A549 (cell line): ENCODE measurements around the gene NRN1L.

Experiments used
- CEBPB ChIP-seq, 2 experiments: fragments of >200 bp in 1 of 2; sonication (Bioruptor Twin) in 1 of 2; formaldehyde crosslinking in 1 of 2; IDR thresholded peaks; 2 replicates each; pipeline ENCODE4 v1.6.1; 2012 to 2016
- CHD2 ChIP-seq: fragments of 150-350 bp; IDR thresholded peaks from 2 replicates; pipeline ENCODE4 v1.6.1; 2014; ENCODE audit warnings: low read length; ENCODE audit not compliant: partially characterized antibody
- HDAC2 ChIP-seq: fragments of 200-600 bp; sonication (generic); IDR thresholded peaks from 2 replicates; pipeline ENCODE4 v1.6.1; 2016
- TF ChIP-seq, protein P1 (sequence below): fragments of >200 bp; sonication (Bioruptor Twin); formaldehyde crosslinking; IDR thresholded peaks from 3 replicates; pipeline ENCODE4 v1.5.1; 2016

DNA sequence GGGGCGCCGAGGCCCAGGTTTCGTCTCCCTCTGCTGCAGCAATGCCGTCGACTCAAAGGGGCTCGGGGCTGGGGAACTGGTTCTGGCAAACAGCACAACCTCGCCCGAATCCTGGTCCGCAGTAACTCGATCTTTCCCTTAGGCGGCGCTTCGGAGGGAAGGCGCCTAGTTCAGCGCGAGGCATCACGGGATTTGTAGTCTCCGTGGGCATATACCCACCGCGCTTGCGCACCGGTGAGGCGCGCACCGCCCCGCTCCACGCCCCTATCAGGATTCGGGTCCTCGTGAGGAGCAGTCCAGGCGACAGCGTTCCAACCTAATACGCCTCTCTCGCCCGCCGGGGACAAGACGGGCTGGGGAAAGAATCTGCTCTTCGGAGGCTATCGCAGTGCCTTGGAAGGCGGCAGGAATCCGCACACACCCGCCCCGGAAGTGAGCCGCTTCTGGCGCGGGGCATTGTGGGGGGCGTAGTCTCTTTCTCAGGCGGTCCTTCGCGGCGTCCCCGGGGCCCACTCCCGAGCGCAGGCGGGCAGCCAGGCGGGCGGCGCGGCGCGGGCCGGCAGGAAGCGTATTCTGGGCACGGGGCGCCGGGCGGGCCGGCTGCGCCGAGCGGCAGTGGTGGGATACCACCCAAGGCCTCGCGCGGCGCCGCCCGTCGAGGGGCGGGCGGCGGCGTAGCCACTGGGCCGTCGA lies 42.7 kb upstream of the NRN1L start, which contains the start of gene THAP11:
- TF ChIP-seq CHD2 (no peak), CEBPB (IDR thresholded peaks at IDR 0.05) (no peak), HDAC2 (no peak)
- TF ChIP-seq, protein P1, sequence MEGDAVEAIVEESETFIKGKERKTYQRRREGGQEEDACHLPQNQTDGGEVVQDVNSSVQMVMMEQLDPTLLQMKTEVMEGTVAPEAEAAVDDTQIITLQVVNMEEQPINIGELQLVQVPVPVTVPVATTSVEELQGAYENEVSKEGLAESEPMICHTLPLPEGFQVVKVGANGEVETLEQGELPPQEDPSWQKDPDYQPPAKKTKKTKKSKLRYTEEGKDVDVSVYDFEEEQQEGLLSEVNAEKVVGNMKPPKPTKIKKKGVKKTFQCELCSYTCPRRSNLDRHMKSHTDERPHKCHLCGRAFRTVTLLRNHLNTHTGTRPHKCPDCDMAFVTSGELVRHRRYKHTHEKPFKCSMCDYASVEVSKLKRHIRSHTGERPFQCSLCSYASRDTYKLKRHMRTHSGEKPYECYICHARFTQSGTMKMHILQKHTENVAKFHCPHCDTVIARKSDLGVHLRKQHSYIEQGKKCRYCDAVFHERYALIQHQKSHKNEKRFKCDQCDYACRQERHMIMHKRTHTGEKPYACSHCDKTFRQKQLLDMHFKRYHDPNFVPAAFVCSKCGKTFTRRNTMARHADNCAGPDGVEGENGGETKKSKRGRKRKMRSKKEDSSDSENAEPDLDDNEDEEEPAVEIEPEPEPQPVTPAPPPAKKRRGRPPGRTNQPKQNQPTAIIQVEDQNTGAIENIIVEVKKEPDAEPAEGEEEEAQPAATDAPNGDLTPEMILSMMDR, result peak; percentile 58
